Upper lobe of left lung (tissue), 4 donors: Measurements from ENCODE around the gene GOLPH3.

Source experiments
- CTCF ChIP-seq, 6 experiments: fragments of 450-650 bp in 4 of 6; fragments of 200-600 bp in 2 of 6; sonication (generic) in 2 of 6; IDR thresholded peaks; one replicate each; pipeline ENCODE4 v1.5.1; 2016 to 2019; ENCODE audit warnings: antibody characterized with exemption in 6 of 6
- EP300 ChIP-seq, 4 donors: sonication (generic); formaldehyde crosslinking; IDR thresholded peaks; one replicate each; pipeline ENCODE4 v1.5.1; 2017; ENCODE audit warnings: antibody characterized with exemption in 4 of 4, control low read depth in 2 of 4
- POLR2A ChIP-seq, 4 donors: fragments of 450-650 bp; IDR thresholded peaks; one replicate each; pipeline ENCODE4 v1.5.1; 2016 to 2017; ENCODE audit warnings: antibody characterized with exemption in 4 of 4, mild to moderate bottlenecking in 2 of 4
- POLR2AphosphoS5 ChIP-seq, 2 donors: sonication (generic); formaldehyde crosslinking; IDR thresholded peaks; one replicate each; pipeline ENCODE4 v1.5.1; 2017; ENCODE audit warnings: antibody characterized with exemption in 2 of 2

GRCh38 chr5:32110111-32110696, 63.9 kb downstream of the GOLPH3 start:
- no peak for TF ChIP-seq POLR2A (IDR thresholded peaks at IDR 0.05)
- TF ChIP-seq CTCF (IDR thresholded peaks at IDR 0.05) = no peak
- TF ChIP-seq POLR2AphosphoS5 (IDR thresholded peaks at IDR 0.05) = no peak
- no peak for TF ChIP-seq EP300 (IDR thresholded peaks at IDR 0.05)
